Tibial nerve (tissue), 4 donors: ENCODE results near the gene TMEM176B. TPM values are rescaled to one million over a fixed set of nuclear protein-coding genes. Genes with fewer than 3 reads are reported as not detected.

ENCODE experiments used
- DNase-seq, 2 donors: peaks; one replicate each; pipeline ENCODE4 v3.0.0-alpha.2; 2019; ENCODE audit warnings: low spot score in 2 of 2
- H3K27ac ChIP-seq, 4 donors: fragments of 200-600 bp; sonication (generic) in 3 of 4; one replicate each; pipeline ENCODE4 v1.5.1; 2017 to 2019; ENCODE audit warnings: mild to moderate bottlenecking in 1 of 4
- H3K27me3 ChIP-seq, 2 donors: fragments of 200-600 bp; sonication (generic) in 1 of 2; one replicate each; pipeline versions ENCODE4 v1.5.1 to v1.6.0; 2017 to 2019
- H3K36me3 ChIP-seq, 3 donors: fragments of 200-600 bp; sonication (generic); one replicate each; pipeline ENCODE4 v1.5.1; 2018 to 2019
- H3K4me1 ChIP-seq, 4 donors: fragments of 200-600 bp; sonication (generic) in 3 of 4; one replicate each; pipeline ENCODE4 v1.5.1; 2017 to 2019
- H3K4me3 ChIP-seq, 4 donors: fragments of 200-600 bp; sonication (generic) in 3 of 4; one replicate each; pipeline ENCODE4 v1.5.1; 2017 to 2019; ENCODE audit warnings: mild to moderate bottlenecking in 1 of 4, moderate library complexity in 1 of 4
- H3K9me3 ChIP-seq, 4 donors: fragments of 200-600 bp; sonication (generic) in 3 of 4; one replicate each; pipeline ENCODE4 v1.5.1; 2017 to 2019
- EP300 ChIP-seq, 2 donors: sonication (generic); formaldehyde crosslinking; IDR thresholded peaks; one replicate each; pipeline ENCODE4 v1.6.1; 2017; ENCODE audit warnings: antibody characterized with exemption in 2 of 2, mild to moderate bottlenecking in 1 of 2
- POLR2A ChIP-seq, 2 donors: fragments of 450-650 bp; IDR thresholded peaks; one replicate each; pipeline ENCODE4 v1.6.1; 2017; ENCODE audit warnings: antibody characterized with exemption in 2 of 2, mild to moderate bottlenecking in 2 of 2, moderate library complexity in 2 of 2
- WGBS, 2 donors: methylation state at CpG; one replicate each; pipeline ENCODE4 v1.1.5; 2018; 5-methylcytosine and 5-hydroxymethylcytosine counted together
- total RNA-seq, 4 donors: library from RNA; depleted of rRNA; stranded (reverse); fragments of >200 nt; gene quantifications; one replicate each; pipeline ENCODE4 v1.1.0, GENCODE V29; 2016
- TF ChIP-seq, protein P1 (sequence below), 5 experiments: fragments of 200-600 bp in 3 of 5; fragments of 450-650 bp in 2 of 5; sonication (generic) in 3 of 5; IDR thresholded peaks; one replicate each; pipeline ENCODE4 v1.5.1; 2016 to 2019; ENCODE audit warnings: antibody characterized with exemption in 5 of 5, mild to moderate bottlenecking in 3 of 5, moderate library complexity in 2 of 5

The TMEM176B gene
- total RNA-seq, 4 donors from 2014 or later = 33.9 to 83.1 (median 63.2) TPM

DNA sequence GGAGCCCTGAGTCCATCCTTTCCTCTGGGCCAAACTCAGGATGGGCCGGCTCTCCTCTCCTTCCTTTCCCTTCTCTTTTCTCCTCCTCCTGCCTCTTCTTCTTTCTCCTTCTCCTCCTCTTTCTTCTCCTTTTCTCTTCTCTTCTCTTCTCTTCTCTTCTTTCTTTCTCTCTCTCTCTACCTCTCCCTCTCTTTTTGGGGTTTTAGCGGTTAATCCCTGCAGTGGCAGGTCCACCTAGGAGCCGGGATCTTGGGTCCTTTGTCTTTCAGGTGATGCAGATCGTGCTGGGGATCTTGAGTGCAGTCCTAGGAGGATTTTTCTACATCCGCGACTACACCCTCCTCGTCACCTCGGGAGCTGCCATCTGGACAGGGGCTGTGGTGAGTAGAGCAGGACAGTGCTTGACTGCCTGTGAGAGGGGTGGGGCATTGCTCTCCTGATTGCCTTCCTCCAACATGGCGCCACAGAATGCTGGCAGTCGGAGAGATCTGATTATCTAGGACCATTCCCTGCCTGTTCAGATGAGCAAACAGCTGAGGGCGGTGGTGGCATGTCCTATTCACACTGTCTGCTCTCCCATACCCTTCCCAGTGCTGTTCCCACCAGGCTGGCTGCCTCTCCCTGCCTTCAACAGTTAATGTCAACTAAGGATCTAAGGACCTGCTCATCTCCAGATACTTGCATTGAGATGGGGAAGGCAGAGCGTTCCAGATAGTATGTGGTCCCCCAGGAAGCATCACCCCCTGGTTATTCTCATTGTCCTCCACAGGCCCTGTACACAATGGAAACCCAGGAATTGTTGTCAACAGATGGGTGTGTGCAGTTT is 2.0 kb upstream of the TMEM176B start:
- H3K4me1 ChIP-seq = peaks cover 0 to 22% (median 6%) of the 10 kb centered on the region in 4 donors
- 71 to 91% methylated on average over 12 of the region's 12 CpGs for WGBS, 2 donors
- peaks cover 0 to 41% (median 0%) of the 10 kb centered on the region in 3 donors for H3K36me3 ChIP-seq
- peaks cover 0 to 31% (median 2%) of the 10 kb centered on the region in 4 donors for H3K9me3 ChIP-seq
- peaks cover 0 to 31% of the 10 kb centered on the region in 2 donors for H3K27me3 ChIP-seq
- no peak for DNase-seq
- H3K27ac ChIP-seq = peak overlapping the region in 3 of 4 donors; percentile 78 to 89 (median 84)
- TF ChIP-seq EP300 (IDR thresholded peaks at IDR 0.05) = no peak
- TF ChIP-seq, protein P1, sequence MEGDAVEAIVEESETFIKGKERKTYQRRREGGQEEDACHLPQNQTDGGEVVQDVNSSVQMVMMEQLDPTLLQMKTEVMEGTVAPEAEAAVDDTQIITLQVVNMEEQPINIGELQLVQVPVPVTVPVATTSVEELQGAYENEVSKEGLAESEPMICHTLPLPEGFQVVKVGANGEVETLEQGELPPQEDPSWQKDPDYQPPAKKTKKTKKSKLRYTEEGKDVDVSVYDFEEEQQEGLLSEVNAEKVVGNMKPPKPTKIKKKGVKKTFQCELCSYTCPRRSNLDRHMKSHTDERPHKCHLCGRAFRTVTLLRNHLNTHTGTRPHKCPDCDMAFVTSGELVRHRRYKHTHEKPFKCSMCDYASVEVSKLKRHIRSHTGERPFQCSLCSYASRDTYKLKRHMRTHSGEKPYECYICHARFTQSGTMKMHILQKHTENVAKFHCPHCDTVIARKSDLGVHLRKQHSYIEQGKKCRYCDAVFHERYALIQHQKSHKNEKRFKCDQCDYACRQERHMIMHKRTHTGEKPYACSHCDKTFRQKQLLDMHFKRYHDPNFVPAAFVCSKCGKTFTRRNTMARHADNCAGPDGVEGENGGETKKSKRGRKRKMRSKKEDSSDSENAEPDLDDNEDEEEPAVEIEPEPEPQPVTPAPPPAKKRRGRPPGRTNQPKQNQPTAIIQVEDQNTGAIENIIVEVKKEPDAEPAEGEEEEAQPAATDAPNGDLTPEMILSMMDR (IDR thresholded peaks at IDR 0.05) = no peak
- no peak for TF ChIP-seq POLR2A (IDR thresholded peaks at IDR 0.05)
- H3K4me3 ChIP-seq = peak overlapping the region in 3 of 4 donors; percentile 37 to 60 (median 60)

DNA sequence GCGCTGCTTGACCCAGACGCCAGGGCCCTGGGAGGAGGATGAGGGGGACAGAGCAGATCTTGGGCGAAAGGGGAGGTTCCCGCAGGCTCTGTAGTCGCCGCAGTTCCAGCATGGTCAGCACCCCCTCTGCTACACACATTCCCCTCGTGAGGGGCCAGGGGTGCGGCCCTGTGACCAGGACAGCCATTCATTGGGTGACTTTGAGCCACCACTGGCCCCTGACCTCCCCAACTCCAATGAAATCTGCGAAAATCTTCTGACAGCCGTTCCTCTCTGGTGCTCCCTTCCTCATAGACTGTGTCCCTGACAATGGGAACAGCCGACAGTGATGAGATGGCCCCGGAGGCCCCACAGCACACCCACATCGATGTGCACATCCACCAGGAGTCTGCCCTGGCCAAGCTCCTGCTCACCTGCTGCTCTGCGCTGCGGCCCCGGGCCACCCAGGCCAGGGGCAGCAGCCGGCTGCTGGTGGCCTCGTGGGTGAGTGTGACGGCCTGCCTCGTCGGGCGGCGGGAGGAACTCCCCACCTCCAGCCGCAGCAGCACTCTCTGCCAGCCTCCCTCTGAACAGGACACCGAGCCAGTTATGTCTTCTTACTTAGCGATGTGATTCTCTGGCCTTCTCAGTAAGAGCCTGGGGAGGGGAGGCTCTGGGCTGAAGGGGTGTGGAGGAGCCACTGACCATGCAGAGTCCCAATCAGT is 1.2 kb upstream of the TMEM176B start:
- TF ChIP-seq, protein P1 (IDR thresholded peaks at IDR 0.05) = no peak
- TF ChIP-seq EP300 (IDR thresholded peaks at IDR 0.05) (no peak), POLR2A (IDR thresholded peaks at IDR 0.05) (no peak)
- peaks cover 0 to 35% (median 0%) of the 10 kb centered on the region in 3 donors for H3K36me3 ChIP-seq
- DNase-seq = no peak
- 18 to 27% methylated on average over 19 to 26 of the region's 26 CpGs for WGBS, 2 donors
- H3K4me1 ChIP-seq = peaks cover 0 to 22% (median 6%) of the 10 kb centered on the region in 4 donors
- H3K27me3 ChIP-seq = peaks cover 0 to 31% of the 10 kb centered on the region in 2 donors
- H3K4me3 ChIP-seq = peak overlapping the region; percentile 37 to 60 (median 59)
- H3K9me3 ChIP-seq = peaks cover 0 to 23% (median 2%) of the 10 kb centered on the region in 4 donors
- H3K27ac ChIP-seq = peak overlapping the region in 3 of 4 donors; percentile 78 to 89 (median 84)

GRCh38 chr7:150800581-150801241 is 547 bp upstream of the TMEM176B start, which contains the start of gene TMEM176A:
TMEM176A (plus strand) TSS chr7:150800769; CDS start chr7:150801551, 782 bp downstream.
- peaks cover 0 to 22% (median 6%) of the 10 kb centered on the region in 4 donors for H3K4me1 ChIP-seq
- peaks cover 0 to 28% (median 0%) of the 10 kb centered on the region in 3 donors for H3K36me3 ChIP-seq
- 2 to 4% methylated on average over 9 to 34 of the region's 54 CpGs for WGBS, 2 donors
- no peak for TF ChIP-seq POLR2A (IDR thresholded peaks at IDR 0.05)
- no peak for TF ChIP-seq EP300 (IDR thresholded peaks at IDR 0.05)
- TF ChIP-seq, protein P1 (IDR thresholded peaks at IDR 0.05) = no peak
- peak within 1 kb of the TSS; percentile 55 to 89 (median 81) for H3K27ac ChIP-seq
- no peak for DNase-seq
- peaks cover 0 to 31% of the 10 kb centered on the region in 2 donors for H3K27me3 ChIP-seq
- peak within 1 kb of the TSS; percentile 37 to 60 (median 59) for H3K4me3 ChIP-seq
- peaks cover 0 to 16% (median 0%) of the 10 kb centered on the region in 4 donors for H3K9me3 ChIP-seq

DNA sequence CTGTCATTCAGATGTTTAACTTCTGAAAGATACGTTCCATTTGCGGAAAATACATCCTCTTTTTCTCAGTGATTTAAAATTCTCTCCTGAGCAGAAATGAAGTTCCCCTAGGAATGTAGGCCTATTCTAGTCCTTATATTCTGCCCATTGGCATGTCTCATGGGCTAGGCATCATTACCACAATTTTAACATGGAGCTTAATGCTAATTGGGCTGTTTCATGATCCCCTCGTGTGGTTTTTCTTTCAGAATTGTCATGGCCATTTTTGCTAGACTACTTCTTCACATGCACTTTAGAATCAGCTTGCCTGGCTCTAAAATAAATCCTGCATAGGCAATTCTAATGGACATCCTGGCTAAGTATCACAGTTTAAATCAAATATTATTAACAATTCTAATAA is 1.0 kb downstream of the TMEM176B start:
- Histone ChIP-seq H3K36me3 (peaks cover 0 to 18% (median 0%) of the 10 kb centered on the region in 3 donors), H3K9me3 (peaks cover 0 to under 1% (median 0%) of the 10 kb centered on the region in 4 donors), H3K27me3 (peaks cover 0 to 31% of the 10 kb centered on the region in 2 donors), H3K4me3 (peak overlapping the region in 3 of 4 donors; percentile 37 to 60 (median 60)), H3K27ac (peak overlapping the region in 3 of 4 donors; percentile 78 to 89 (median 84)), H3K4me1 (peaks cover 0 to 22% (median 6%) of the 10 kb centered on the region in 4 donors)
- WGBS, 2 donors = 46 to 50% methylated on average over 3 of the region's 3 CpGs
- TF ChIP-seq, protein P1 (IDR thresholded peaks at IDR 0.05) = no peak
- no peak for TF ChIP-seq EP300 (IDR thresholded peaks at IDR 0.05)
- TF ChIP-seq POLR2A (IDR thresholded peaks at IDR 0.05) = no peak
- no peak for DNase-seq
